ENCODE results near the gene HRAS.

GRCh38 chr11:484616-485015, 50.8 kb downstream of the HRAS start:
- no peak for TF ChIP-seq CTCF (IDR thresholded peaks at IDR 0.05 in 2 of 3, conservative IDR thresholded peaks at IDR 0.05 in 1 of 3; ENCODE audit: borderline replicate concordance in 1 of 3, insufficient read depth in 1 of 3, low read depth in 2 of 3, low read length in 2 of 3)
- no peak for TF ChIP-seq RAD21 (IDR thresholded peaks at IDR 0.05; ENCODE audit: low read depth)
- TF ChIP-seq ELF1 (IDR thresholded peaks at IDR 0.05; ENCODE audit: borderline replicate concordance, low read depth): no peak
- no peak for TF ChIP-seq POLR2A (IDR thresholded peaks at IDR 0.05; ENCODE audit: borderline replicate concordance, extremely low read depth, insufficient read depth, insufficient read length)
- TF ChIP-seq SIN3A (IDR thresholded peaks at IDR 0.05; ENCODE audit: low read depth): no peak
- TF ChIP-seq YY1 (IDR thresholded peaks at IDR 0.05; ENCODE audit: extremely low read depth, insufficient replicate concordance, low read depth, low read length): no peak
- no peak for TF ChIP-seq MAX (IDR thresholded peaks at IDR 0.05)

Measured in HCT116 (cell line).